Measurements from ENCODE around the gene GGA1.

DNA sequence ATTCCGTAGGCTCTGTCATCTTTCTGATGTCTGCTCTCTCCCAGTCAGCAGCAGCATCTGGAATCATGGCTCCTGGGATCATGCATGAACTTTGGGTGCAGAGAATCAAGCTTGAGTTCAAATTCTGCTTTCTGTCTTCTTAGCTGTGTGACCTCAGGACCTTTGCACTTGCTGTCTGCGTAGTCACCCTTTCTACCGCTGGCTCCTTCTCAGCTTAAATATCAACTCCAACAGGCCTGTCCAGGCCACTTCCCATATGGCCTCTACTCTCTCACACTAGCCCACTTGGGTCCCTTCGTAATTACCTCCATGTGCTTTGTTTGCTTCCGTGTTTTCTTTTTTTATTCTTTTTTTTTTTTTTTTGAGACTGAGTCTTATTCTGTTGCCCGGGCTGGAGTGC is 4.6 kb upstream of the GGA1 start:
- TF ChIP-seq, protein P1, sequence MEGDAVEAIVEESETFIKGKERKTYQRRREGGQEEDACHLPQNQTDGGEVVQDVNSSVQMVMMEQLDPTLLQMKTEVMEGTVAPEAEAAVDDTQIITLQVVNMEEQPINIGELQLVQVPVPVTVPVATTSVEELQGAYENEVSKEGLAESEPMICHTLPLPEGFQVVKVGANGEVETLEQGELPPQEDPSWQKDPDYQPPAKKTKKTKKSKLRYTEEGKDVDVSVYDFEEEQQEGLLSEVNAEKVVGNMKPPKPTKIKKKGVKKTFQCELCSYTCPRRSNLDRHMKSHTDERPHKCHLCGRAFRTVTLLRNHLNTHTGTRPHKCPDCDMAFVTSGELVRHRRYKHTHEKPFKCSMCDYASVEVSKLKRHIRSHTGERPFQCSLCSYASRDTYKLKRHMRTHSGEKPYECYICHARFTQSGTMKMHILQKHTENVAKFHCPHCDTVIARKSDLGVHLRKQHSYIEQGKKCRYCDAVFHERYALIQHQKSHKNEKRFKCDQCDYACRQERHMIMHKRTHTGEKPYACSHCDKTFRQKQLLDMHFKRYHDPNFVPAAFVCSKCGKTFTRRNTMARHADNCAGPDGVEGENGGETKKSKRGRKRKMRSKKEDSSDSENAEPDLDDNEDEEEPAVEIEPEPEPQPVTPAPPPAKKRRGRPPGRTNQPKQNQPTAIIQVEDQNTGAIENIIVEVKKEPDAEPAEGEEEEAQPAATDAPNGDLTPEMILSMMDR (conservative IDR thresholded peaks at IDR 0.05; ENCODE audit: low read depth, low read length), result no peak
- TF ChIP-seq POLR2A (IDR thresholded peaks at IDR 0.05; ENCODE audit: low read depth, low read length), result no peak
- TF ChIP-seq CEBPB (IDR thresholded peaks at IDR 0.05; ENCODE audit: low read depth, low read length), result no peak
- TF ChIP-seq RCOR1 (IDR thresholded peaks at IDR 0.05; ENCODE audit: insufficient replicate concordance, low read length), result no peak
- TF ChIP-seq RAD21 (IDR thresholded peaks at IDR 0.05; ENCODE audit: low read length), result no peak
- TF ChIP-seq, protein P2, sequence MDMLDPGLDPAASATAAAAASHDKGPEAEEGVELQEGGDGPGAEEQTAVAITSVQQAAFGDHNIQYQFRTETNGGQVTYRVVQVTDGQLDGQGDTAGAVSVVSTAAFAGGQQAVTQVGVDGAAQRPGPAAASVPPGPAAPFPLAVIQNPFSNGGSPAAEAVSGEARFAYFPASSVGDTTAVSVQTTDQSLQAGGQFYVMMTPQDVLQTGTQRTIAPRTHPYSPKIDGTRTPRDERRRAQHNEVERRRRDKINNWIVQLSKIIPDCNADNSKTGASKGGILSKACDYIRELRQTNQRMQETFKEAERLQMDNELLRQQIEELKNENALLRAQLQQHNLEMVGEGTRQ (IDR thresholded peaks at IDR 0.05; ENCODE audit: low read depth, low read length), result no peak
- no peak for TF ChIP-seq MXI1 (IDR thresholded peaks at IDR 0.05; ENCODE audit: borderline replicate concordance, low read depth, low read length)
- TF ChIP-seq NFE2L2 (IDR thresholded peaks at IDR 0.05; ENCODE audit: low read depth, low read length), result no peak

Data from IMR-90 (cell line).